Panc1 (cell line): ENCODE measurements around the gene NTF4.
A peak's percentile ranks its signal among the peaks of the same experiment; 100 is the strongest.
"Not testable (repeated sequence)": the region's sequence is repeated elsewhere in the genome, so short reads cannot be mapped to it uniquely, and the experiment has no call there.

Experiments
- CTCF ChIP-seq: fragments of 450-650 bp; IDR thresholded peaks from 2 replicates; pipeline ENCODE4 v1.5.1; 2017; ENCODE audit warnings: mild to moderate bottlenecking
- POLR2AphosphoS5 ChIP-seq: IDR thresholded peaks from 2 replicates; pipeline ENCODE4 v1.6.1; 2012; ENCODE audit warnings: mild to moderate bottlenecking, low read depth, low read length, moderate library complexity
- TCF7L2 ChIP-seq: IDR thresholded peaks from 2 replicates; pipeline ENCODE4 v1.6.1; 2011; ENCODE audit warnings: mild to moderate bottlenecking, low read depth, low read length, inconsistent platforms
- TF ChIP-seq, protein P1 (sequence below), 2 experiments: IDR thresholded peaks; 2 replicates each; pipeline ENCODE4 v1.6.1; 2011 to 2012; ENCODE audit warnings: low read depth in 2 of 2, control low read depth in 1 of 2, low read length in 1 of 2, mild to moderate bottlenecking in 1 of 2, moderate library complexity in 1 of 2; ENCODE audit not compliant: insufficient read depth in 1 of 2

GRCh38 chr19:49074869-49075268 is 10.3 kb upstream of the NTF4 start:
- TF ChIP-seq POLR2AphosphoS5, TCF7L2: not testable (repeated sequence)
- peak; percentile 82 for TF ChIP-seq CTCF
- TF ChIP-seq, protein P1, sequence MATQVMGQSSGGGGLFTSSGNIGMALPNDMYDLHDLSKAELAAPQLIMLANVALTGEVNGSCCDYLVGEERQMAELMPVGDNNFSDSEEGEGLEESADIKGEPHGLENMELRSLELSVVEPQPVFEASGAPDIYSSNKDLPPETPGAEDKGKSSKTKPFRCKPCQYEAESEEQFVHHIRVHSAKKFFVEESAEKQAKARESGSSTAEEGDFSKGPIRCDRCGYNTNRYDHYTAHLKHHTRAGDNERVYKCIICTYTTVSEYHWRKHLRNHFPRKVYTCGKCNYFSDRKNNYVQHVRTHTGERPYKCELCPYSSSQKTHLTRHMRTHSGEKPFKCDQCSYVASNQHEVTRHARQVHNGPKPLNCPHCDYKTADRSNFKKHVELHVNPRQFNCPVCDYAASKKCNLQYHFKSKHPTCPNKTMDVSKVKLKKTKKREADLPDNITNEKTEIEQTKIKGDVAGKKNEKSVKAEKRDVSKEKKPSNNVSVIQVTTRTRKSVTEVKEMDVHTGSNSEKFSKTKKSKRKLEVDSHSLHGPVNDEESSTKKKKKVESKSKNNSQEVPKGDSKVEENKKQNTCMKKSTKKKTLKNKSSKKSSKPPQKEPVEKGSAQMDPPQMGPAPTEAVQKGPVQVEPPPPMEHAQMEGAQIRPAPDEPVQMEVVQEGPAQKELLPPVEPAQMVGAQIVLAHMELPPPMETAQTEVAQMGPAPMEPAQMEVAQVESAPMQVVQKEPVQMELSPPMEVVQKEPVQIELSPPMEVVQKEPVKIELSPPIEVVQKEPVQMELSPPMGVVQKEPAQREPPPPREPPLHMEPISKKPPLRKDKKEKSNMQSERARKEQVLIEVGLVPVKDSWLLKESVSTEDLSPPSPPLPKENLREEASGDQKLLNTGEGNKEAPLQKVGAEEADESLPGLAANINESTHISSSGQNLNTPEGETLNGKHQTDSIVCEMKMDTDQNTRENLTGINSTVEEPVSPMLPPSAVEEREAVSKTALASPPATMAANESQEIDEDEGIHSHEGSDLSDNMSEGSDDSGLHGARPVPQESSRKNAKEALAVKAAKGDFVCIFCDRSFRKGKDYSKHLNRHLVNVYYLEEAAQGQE (IDR thresholded peaks at IDR 0.05; ENCODE audit: insufficient read depth in 1 of 2, low read depth in 2 of 2, low read length in 1 of 2): not testable (repeated sequence)
